GM23338 (cell line): ENCODE data around the gene EYS. TPM values are rescaled to one million over a fixed set of nuclear protein-coding genes. Genes with fewer than 3 reads are reported as not detected.

Experiments used
- ATAC-seq: fragments of 200-7000 bp; cut with Tn5 transposase; 3 replicates; pipeline ENCODE4 v1.9.1; 2020
- DNase-seq: peaks from one replicate; pipeline ENCODE4 v3.0.0-alpha.2; 2015; ENCODE audit warnings: low spot score
- H2AFZ ChIP-seq: fragments of 200-600 bp; sonication (generic); 2 replicates; pipeline ENCODE4 v1.8.0; 2016; ENCODE audit warnings: antibody characterized with exemption, mild to moderate bottlenecking, moderate library complexity
- H3F3A ChIP-seq: fragments of 200-600 bp; sonication (generic); replicated peaks from 2 replicates; pipeline ENCODE4 v1.8.0; 2017; ENCODE audit warnings: antibody characterized with exemption, mixed run types, low read depth
- H3K27ac ChIP-seq: fragments of 200-600 bp; sonication (generic); 2 replicates; pipeline ENCODE4 v1.6.1; 2016; ENCODE audit warnings: low read depth
- H3K27me3 ChIP-seq: fragments of 200-600 bp; sonication (generic); 2 replicates; pipeline ENCODE4 v1.8.0; 2016; ENCODE audit warnings: mild to moderate bottlenecking, mixed run types, moderate library complexity; ENCODE audit not compliant: insufficient read depth
- H3K36me3 ChIP-seq: fragments of 200-600 bp; sonication (generic); 2 replicates; pipeline ENCODE4 v1.8.0; 2016; ENCODE audit warnings: mild to moderate bottlenecking; ENCODE audit not compliant: insufficient read depth
- H3K4me1 ChIP-seq: fragments of 200-600 bp; sonication (generic); 2 replicates; pipeline ENCODE4 v1.8.0; 2016; ENCODE audit warnings: mild to moderate bottlenecking, moderate library complexity; ENCODE audit not compliant: insufficient read depth
- H3K4me2 ChIP-seq: fragments of 200-600 bp; sonication (generic); 2 replicates; pipeline ENCODE4 v1.7.1; 2017; ENCODE audit warnings: mixed run types
- H3K4me3 ChIP-seq: fragments of 200-600 bp; sonication (generic); 2 replicates; pipeline ENCODE4 v1.6.1; 2016; ENCODE audit warnings: mixed run types
- H3K79me2 ChIP-seq: fragments of 200-600 bp; sonication (generic); replicated peaks from 2 replicates; pipeline ENCODE4 v1.8.0; 2017; ENCODE audit warnings: mild to moderate bottlenecking; ENCODE audit not compliant: insufficient read depth
- H3K9me2 ChIP-seq: fragments of 200-600 bp; sonication (generic); 2 replicates; pipeline ENCODE4 v1.8.0; 2017; ENCODE audit not compliant: insufficient read depth
- H4K20me1 ChIP-seq: fragments of 200-600 bp; sonication (generic); replicated peaks from 2 replicates; pipeline ENCODE4 v1.8.0; 2017; ENCODE audit warnings: mild to moderate bottlenecking; ENCODE audit not compliant: insufficient read depth
- H3K27ac Mint-ChIP-seq: 2 replicates; pipeline ENCODE4 v1.8.0; 2020; ENCODE audit warnings: inconsistent platforms, mild to moderate bottlenecking, moderate library complexity, mixed read lengths
- H3K27me3 Mint-ChIP-seq: 3 replicates; pipeline ENCODE4 v1.8.0; 2022; ENCODE audit warnings: low read depth, mild to moderate bottlenecking, moderate library complexity, mixed read lengths, inconsistent platforms; ENCODE audit not compliant: insufficient read depth, poor library complexity
- H3K36me3 Mint-ChIP-seq: 3 replicates; pipeline ENCODE4 v1.8.0; 2021; ENCODE audit warnings: low read depth, mild to moderate bottlenecking, inconsistent platforms, moderate library complexity, mixed read lengths
- H3K4me1 Mint-ChIP-seq: 3 replicates; pipeline ENCODE4 v1.8.0; 2020; ENCODE audit warnings: mild to moderate bottlenecking, inconsistent platforms, mixed read lengths
- H3K4me3 Mint-ChIP-seq: 3 replicates; pipeline ENCODE4 v1.8.0; 2021; ENCODE audit warnings: moderate library complexity, mild to moderate bottlenecking, inconsistent platforms, mixed read lengths
- H3K9me3 Mint-ChIP-seq: 3 replicates; pipeline ENCODE4 v1.8.0; 2020; ENCODE audit warnings: moderate library complexity, mild to moderate bottlenecking, inconsistent platforms, mixed read lengths
- EZH2 ChIP-seq: fragments of 200-600 bp; sonication (generic); IDR thresholded peaks from one replicate; pipeline ENCODE4 v1.8.0; 2017; ENCODE audit warnings: antibody characterized with exemption, mild to moderate bottlenecking, low read depth; ENCODE audit not compliant: unreplicated experiment
- JUNB ChIP-seq: IDR thresholded peaks from one replicate; pipeline ENCODE4 v1.6.1; 2016; ENCODE audit warnings: antibody characterized with exemption; ENCODE audit not compliant: unreplicated experiment
- REST ChIP-seq: IDR thresholded peaks from one replicate; pipeline ENCODE4 v1.6.1; 2018; ENCODE audit warnings: antibody characterized with exemption; ENCODE audit not compliant: unreplicated experiment
- ZNF114 ChIP-seq: fragments of 250-450 bp; sonication (Bioruptor Pico); IDR thresholded peaks from 2 replicates; pipeline ENCODE4 v1.5.0; 2020; ENCODE audit warnings: mild to moderate bottlenecking, moderate library complexity
- ZNF331 ChIP-seq: fragments of 250-450 bp; sonication (Bioruptor Pico); IDR thresholded peaks from 2 replicates; pipeline ENCODE4 v1.5.0; 2020; ENCODE audit warnings: low read depth, mild to moderate bottlenecking, moderate library complexity
- ZNF462 ChIP-seq: fragments of 250-450 bp; sonication (Bioruptor Pico); IDR thresholded peaks from 2 replicates; pipeline ENCODE4 v1.5.0; 2020; ENCODE audit warnings: mild to moderate bottlenecking, moderate library complexity
- polyA plus RNA-seq: library from polyadenylated mRNA; unstranded; fragments of >200 nt; fragmentation: Nextera tagmentation; extraction: Ambion mirVana; gene quantifications from 2 replicates; pipeline ENCODE4 v1.2.1, GENCODE V29; 2016
- total RNA-seq: library from RNA; depleted of rRNA; stranded (reverse); fragments of >200 nt; shearing (Covaris generic); gene quantifications from 2 replicates; pipeline ENCODE4 v1.2.3, GENCODE V29; 2014

The EYS gene
- total and polyA plus RNA-seq, 2 experiments from 2014 or later, result 0.38 to 0.52 TPM

- ATAC-seq (no peak), DNase-seq (no peak)
- no peak overlapping the region for H3K27ac ChIP-seq
- no peak overlapping the region for H3K4me3 ChIP-seq
- H3K9me2 ChIP-seq, result no peaks in the 10 kb centered on the region
- no peaks in the 10 kb centered on the region for H3K4me1 ChIP-seq
- H3K4me2 ChIP-seq, result no peak overlapping the region
- TF ChIP-seq EZH2 (no peak), ZNF462 (CRISPR knock-in tag) (no peak), JUNB (no peak), ZNF331 (CRISPR knock-in tag) (no peak), ZNF114 (CRISPR knock-in tag) (no peak), REST (no peak)
- H3K27me3 Mint-ChIP-seq, result no peaks in the 10 kb centered on the region
- H3F3A ChIP-seq, result no peaks in the 10 kb centered on the region
- no peaks in the 10 kb centered on the region for H3K36me3 Mint-ChIP-seq
- no peak overlapping the region for H2AFZ ChIP-seq
- H3K27ac Mint-ChIP-seq, result no peak overlapping the region
- H3K36me3 ChIP-seq, result no peaks in the 10 kb centered on the region
- H3K4me3 Mint-ChIP-seq, result no peak overlapping the region
- H3K4me1 Mint-ChIP-seq, result no peaks in the 10 kb centered on the region
- no peaks in the 10 kb centered on the region for H3K79me2 ChIP-seq
- H3K9me3 Mint-ChIP-seq, result peaks cover 5% of the 10 kb centered on the region; the same call in 2 of the 3 replicates
- H3K27me3 ChIP-seq, result no peaks in the 10 kb centered on the region
- no peaks in the 10 kb centered on the region for H4K20me1 ChIP-seq
These were observed 5.7 kb downstream of the EYS start for GRCh38 chr6:65701325-65701724.
